Stimulated activated CD4-positive, alpha-beta T cell treated with anti-CD3 and anti-CD28 coated beads, Interleukin-2, amount 100 ng/mL, for 24 hours (primary cell): ENCODE data around the gene CFAP251.

Source experiments
- DNase-seq, 2 donors: peaks; one replicate each; pipeline ENCODE4 v3.0.0-alpha.2; 2020

The CFAP251 gene

GRCh38 chr12:121949648-121950397, 31.4 kb downstream of the CFAP251 start:
- no peak for DNase-seq

- no peak for DNase-seq
These were observed 34.8 kb downstream of the CFAP251 start for GRCh38 chr12:121953117-121953692.

- DNase-seq = no peak
These were observed 35.3 kb downstream of the CFAP251 start for GRCh38 chr12:121953695-121954094.

- no peak for DNase-seq
These were observed 37.2 kb downstream of the CFAP251 start for GRCh38 chr12:121955258-121956237.

GRCh38 chr12:121957861-121958515, 39.6 kb downstream of the CFAP251 start:
- DNase-seq = no peak

GRCh38 chr12:121958541-121959240, 40.3 kb downstream of the CFAP251 start:
- no peak for DNase-seq

GRCh38 chr12:121960541-121960940, 42.1 kb downstream of the CFAP251 start:
- no peak for DNase-seq

GRCh38 chr12:121961195-121961879, 42.9 kb downstream of the CFAP251 start:
- no peak for DNase-seq

- no peak for DNase-seq
These were observed 45.1 kb downstream of the CFAP251 start for GRCh38 chr12:121963341-121964018.

- DNase-seq = no peak
These were observed 46.6 kb downstream of the CFAP251 start for GRCh38 chr12:121964813-121965643.

GRCh38 chr12:121966959-121967358, 48.6 kb downstream of the CFAP251 start:
- DNase-seq = no peak

GRCh38 chr12:121968876-121969275, 50.5 kb downstream of the CFAP251 start:
- no peak for DNase-seq

GRCh38 chr12:121969726-121970125, 51.3 kb downstream of the CFAP251 start:
- no peak for DNase-seq

GRCh38 chr12:121970581-121971300, 52.3 kb downstream of the CFAP251 start:
- DNase-seq = no peak

- DNase-seq = no peak
These were observed 55.9 kb downstream of the CFAP251 start for GRCh38 chr12:121974026-121974985.

- DNase-seq = no peak
These were observed 56.6 kb downstream of the CFAP251 start for GRCh38 chr12:121975021-121975420.

- DNase-seq = no peak
These were observed 58.6 kb downstream of the CFAP251 start for GRCh38 chr12:121976950-121977349.
